PFSK-1 (cell line): ENCODE data around the gene TMEM273.

Source experiments
- POLR2AphosphoS5 ChIP-seq: IDR thresholded peaks from 2 replicates; pipeline ENCODE4 v1.6.1; 2012; ENCODE audit warnings: low read depth, mild to moderate bottlenecking, control low read depth, low read length, moderate library complexity
- REST ChIP-seq, 2 experiments: IDR thresholded peaks; 2 replicates each; pipeline versions ENCODE4 v1.6.1 to v1.8.0; 2011 to 2012; ENCODE audit warnings: low read depth in 2 of 2, low read length in 2 of 2, control low read depth in 1 of 2, inconsistent platforms in 1 of 2, mild to moderate bottlenecking in 1 of 2, moderate library complexity in 1 of 2; ENCODE audit not compliant: insufficient read depth in 1 of 2
- TAF1 ChIP-seq: IDR thresholded peaks from 2 replicates; pipeline ENCODE4 v1.6.1; 2012; ENCODE audit warnings: low read length, control low read depth, borderline replicate concordance; ENCODE audit not compliant: insufficient read depth

- TF ChIP-seq POLR2AphosphoS5 (no peak), REST (IDR thresholded peaks at IDR 0.05; ENCODE audit: insufficient read depth in 1 of 2, low read depth in 2 of 2, low read length in 2 of 2) (no peak), TAF1 (no peak)
Measured at GRCh38 chr10:49167425-49168170, 20.6 kb downstream of the TMEM273 start.
